ENCODE measurements around the gene PTBP1. TPM values are rescaled to one million over a fixed set of nuclear protein-coding genes. Genes with fewer than 3 reads are reported as not detected.

Gene PTBP1
- total and polyA plus RNA-seq, 2 of the 13 experiments (the other 11 are each of a cell fraction or from before 2014, with no cell fraction given): 195 to 288 TPM

GRCh38 chr19:782185-782877 lies 14.9 kb upstream of the PTBP1 start (continued):
- TF ChIP-seq KDM4B (CRISPR knock-in tag; IDR thresholded peaks at IDR 0.05) (0 out of 2 replicates have a peak, but pooled peaks have one; percentile 35), ZFX (CRISPR knock-in tag; IDR thresholded peaks at IDR 0.05; ENCODE audit: low read depth) (peak; percentile 43), ZNF468 (CRISPR knock-in tag; IDR thresholded peaks at IDR 0.05) (no peak), ZNF446 (CRISPR knock-in tag; IDR thresholded peaks at IDR 0.05) (no peak), TBX2 (CRISPR knock-in tag; IDR thresholded peaks at IDR 0.05; ENCODE audit: borderline replicate concordance) (peak; percentile 55; the same call in 1 of the 2 replicates), ZNF543 (CRISPR knock-in tag; IDR thresholded peaks at IDR 0.05) (no peak), CCDC6 (CRISPR knock-in tag; IDR thresholded peaks at IDR 0.05) (no peak), ZKSCAN5 (CRISPR knock-in tag; IDR thresholded peaks at IDR 0.05) (no peak), RARA (CRISPR knock-in tag; IDR thresholded peaks at IDR 0.05) (peak; percentile 39; the same call in 1 of the 2 replicates), FLYWCH1 (CRISPR knock-in tag; IDR thresholded peaks at IDR 0.05) (no peak), BCL6 (CRISPR knock-in tag; IDR thresholded peaks at IDR 0.05) (peak; percentile 39; the same call in 1 of the 2 replicates), GABPA (IDR thresholded peaks at IDR 0.05; ENCODE audit: low read depth, low read length) (no peak), GABPA (CRISPR knock-in tag; IDR thresholded peaks at IDR 0.05; ENCODE audit: low read depth) (no peak; the same call in 1 of the 2 replicates), ZBTB39 (CRISPR knock-in tag; IDR thresholded peaks at IDR 0.05) (no peak), KLF9 (CRISPR knock-in tag; IDR thresholded peaks at IDR 0.05; ENCODE audit: low read depth) (no peak), FIP1L1 (IDR thresholded peaks at IDR 0.05; ENCODE audit: borderline replicate concordance, insufficient read depth, low read depth, low read length) (no peak), ELF3 (CRISPR knock-in tag; IDR thresholded peaks at IDR 0.05) (peak; percentile 70), SMYD3 (CRISPR knock-in tag; IDR thresholded peaks at IDR 0.05) (no peak), PCBP2 (optimal IDR thresholded peaks at IDR 0.05; ENCODE audit: low read depth, low read length, poor library complexity, severe bottlenecking) (no peak), ZNF772 (CRISPR knock-in tag; IDR thresholded peaks at IDR 0.05) (peak; percentile 28), DPF2 (CRISPR knock-in tag; IDR thresholded peaks at IDR 0.05; ENCODE audit: borderline replicate concordance, low read depth) (0 out of 2 replicates have a peak, but pooled peaks have one; percentile 48), FOXA1 (IDR thresholded peaks at IDR 0.05) (no peak), FOXA1 (CRISPR knock-in tag; IDR thresholded peaks at IDR 0.05) (peak; percentile 76), CC2D1A (CRISPR knock-in tag; IDR thresholded peaks at IDR 0.05) (no peak), HCFC1 (IDR thresholded peaks at IDR 0.05; ENCODE audit: low read depth, low read length) (no peak), ZSCAN9 (CRISPR knock-in tag; IDR thresholded peaks at IDR 0.05; ENCODE audit: borderline replicate concordance) (peak; percentile 64), HNRNPUL1 (IDR thresholded peaks at IDR 0.05; ENCODE audit: low read depth, low read length) (no peak), LCORL (IDR thresholded peaks at IDR 0.05) (peak; percentile 64; the same call in 1 of the 2 replicates), LCORL (CRISPR knock-in tag; IDR thresholded peaks at IDR 0.05) (peak; percentile 96), NCOA2 (CRISPR knock-in tag; IDR thresholded peaks at IDR 0.05) (peak; percentile 67), RFX5 (IDR thresholded peaks at IDR 0.05; ENCODE audit: low read depth, low read length) (no peak)
- TF ChIP-seq, protein P1, sequence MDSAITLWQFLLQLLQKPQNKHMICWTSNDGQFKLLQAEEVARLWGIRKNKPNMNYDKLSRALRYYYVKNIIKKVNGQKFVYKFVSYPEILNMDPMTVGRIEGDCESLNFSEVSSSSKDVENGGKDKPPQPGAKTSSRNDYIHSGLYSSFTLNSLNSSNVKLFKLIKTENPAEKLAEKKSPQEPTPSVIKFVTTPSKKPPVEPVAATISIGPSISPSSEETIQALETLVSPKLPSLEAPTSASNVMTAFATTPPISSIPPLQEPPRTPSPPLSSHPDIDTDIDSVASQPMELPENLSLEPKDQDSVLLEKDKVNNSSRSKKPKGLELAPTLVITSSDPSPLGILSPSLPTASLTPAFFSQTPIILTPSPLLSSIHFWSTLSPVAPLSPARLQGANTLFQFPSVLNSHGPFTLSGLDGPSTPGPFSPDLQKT (CRISPR knock-in tag; IDR thresholded peaks at IDR 0.05; ENCODE audit: borderline replicate concordance): no peak
